ENCODE results near the gene GARNL3.

The GARNL3 gene

DNA sequence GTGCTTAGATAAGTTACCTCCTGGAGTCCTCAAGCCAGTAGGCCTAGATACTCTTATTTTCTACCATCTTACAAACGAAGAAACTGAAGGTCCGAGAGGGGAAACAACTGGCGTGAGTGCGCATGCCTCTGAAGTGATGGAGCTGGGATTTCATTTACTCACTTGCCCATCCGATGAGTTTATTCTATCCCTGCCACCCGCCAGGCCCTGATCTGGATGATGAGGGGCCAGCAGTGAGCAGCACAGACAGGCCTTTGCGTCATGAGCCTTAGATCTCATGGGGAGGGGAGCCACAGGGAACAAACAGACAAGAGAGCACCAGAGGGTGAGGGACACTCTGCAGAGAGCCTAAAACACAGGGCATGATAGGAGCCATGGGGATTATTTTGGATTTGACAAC, 98.3 kb downstream of the GARNL3 start:
- Histone ChIP-seq H3K4me3 (ENCODE audit: low read depth, low read length) (no peak overlapping the region), H3K27ac (no peak overlapping the region), H3K4me2 (ENCODE audit: low read length) (no peak overlapping the region), H3K4me1 (no peaks in the 10 kb centered on the region), H3K9ac (no peak overlapping the region), H2AFZ (no peak overlapping the region), H3K9me3 (ENCODE audit: control insufficient read depth, low read length) (no peaks in the 10 kb centered on the region), H3K79me2 (no peaks in the 10 kb centered on the region), H3K27me3 (ENCODE audit: control insufficient read depth, insufficient read depth, low read length) (no peaks in the 10 kb centered on the region), H3K36me3 (ENCODE audit: control insufficient read depth, insufficient read depth, low read length) (no peaks in the 10 kb centered on the region)
- TF ChIP-seq, protein P1, sequence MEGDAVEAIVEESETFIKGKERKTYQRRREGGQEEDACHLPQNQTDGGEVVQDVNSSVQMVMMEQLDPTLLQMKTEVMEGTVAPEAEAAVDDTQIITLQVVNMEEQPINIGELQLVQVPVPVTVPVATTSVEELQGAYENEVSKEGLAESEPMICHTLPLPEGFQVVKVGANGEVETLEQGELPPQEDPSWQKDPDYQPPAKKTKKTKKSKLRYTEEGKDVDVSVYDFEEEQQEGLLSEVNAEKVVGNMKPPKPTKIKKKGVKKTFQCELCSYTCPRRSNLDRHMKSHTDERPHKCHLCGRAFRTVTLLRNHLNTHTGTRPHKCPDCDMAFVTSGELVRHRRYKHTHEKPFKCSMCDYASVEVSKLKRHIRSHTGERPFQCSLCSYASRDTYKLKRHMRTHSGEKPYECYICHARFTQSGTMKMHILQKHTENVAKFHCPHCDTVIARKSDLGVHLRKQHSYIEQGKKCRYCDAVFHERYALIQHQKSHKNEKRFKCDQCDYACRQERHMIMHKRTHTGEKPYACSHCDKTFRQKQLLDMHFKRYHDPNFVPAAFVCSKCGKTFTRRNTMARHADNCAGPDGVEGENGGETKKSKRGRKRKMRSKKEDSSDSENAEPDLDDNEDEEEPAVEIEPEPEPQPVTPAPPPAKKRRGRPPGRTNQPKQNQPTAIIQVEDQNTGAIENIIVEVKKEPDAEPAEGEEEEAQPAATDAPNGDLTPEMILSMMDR (IDR thresholded peaks at IDR 0.05), result no peak

DNA sequence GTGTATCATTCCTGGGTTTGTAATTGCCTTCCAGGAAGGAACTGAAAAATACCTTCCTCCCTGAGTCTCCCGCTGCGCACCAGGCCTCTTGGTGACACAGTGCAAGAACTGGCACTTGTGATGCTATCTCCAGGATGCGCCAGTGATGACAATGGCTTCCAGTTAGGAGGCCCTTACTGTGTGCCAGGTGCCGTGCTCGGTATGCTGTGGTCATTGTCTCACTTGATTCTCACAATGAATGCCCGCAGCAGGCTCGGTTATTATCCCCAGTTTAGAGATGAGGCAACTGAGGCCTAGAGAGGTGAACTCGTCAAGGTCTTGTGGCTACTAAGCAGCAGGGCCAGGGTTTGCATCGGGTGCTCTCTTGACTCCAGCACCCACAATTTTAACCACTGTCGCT, 100.9 kb downstream of the GARNL3 start:
- H3K27ac ChIP-seq, result no peak overlapping the region
- H3K4me1 ChIP-seq, result no peaks in the 10 kb centered on the region
- no peak overlapping the region for H3K4me3 ChIP-seq (ENCODE audit: low read depth, low read length)
- H3K27me3 ChIP-seq (ENCODE audit: control insufficient read depth, insufficient read depth, low read length), result no peaks in the 10 kb centered on the region
- no peaks in the 10 kb centered on the region for H3K9me3 ChIP-seq (ENCODE audit: control insufficient read depth, low read length)
- H3K9ac ChIP-seq, result no peak overlapping the region
- H3K79me2 ChIP-seq, result no peaks in the 10 kb centered on the region
- H2AFZ ChIP-seq, result no peak overlapping the region
- no peaks in the 10 kb centered on the region for H3K36me3 ChIP-seq (ENCODE audit: control insufficient read depth, insufficient read depth, low read length)
- TF ChIP-seq, protein P1 (IDR thresholded peaks at IDR 0.05), result no peak
- no peak overlapping the region for H3K4me2 ChIP-seq (ENCODE audit: low read length)

DNA sequence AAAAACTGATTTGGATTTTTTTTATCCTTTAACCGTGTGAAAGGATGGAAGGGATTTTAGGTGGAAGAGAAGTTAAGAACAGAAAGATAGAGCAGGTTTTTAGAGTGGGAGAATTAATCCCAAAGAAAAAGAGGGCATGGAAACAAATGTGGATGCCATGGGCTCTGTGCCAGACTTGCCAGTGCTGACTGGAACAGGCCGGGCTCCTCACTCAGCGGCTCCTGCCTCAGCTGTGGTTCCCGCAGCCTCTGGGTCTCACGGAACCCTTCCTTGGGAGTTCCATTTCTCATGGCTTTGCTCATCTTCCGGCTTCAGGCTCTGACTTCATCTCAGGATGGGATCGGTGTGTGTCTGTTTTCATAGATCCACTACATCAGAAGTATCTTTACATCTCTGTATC, 102.0 kb downstream of the GARNL3 start:
- no peak overlapping the region for H3K4me3 ChIP-seq (ENCODE audit: low read depth, low read length)
- TF ChIP-seq, protein P1 (IDR thresholded peaks at IDR 0.05), result no peak
- H3K36me3 ChIP-seq (ENCODE audit: control insufficient read depth, insufficient read depth, low read length), result no peaks in the 10 kb centered on the region
- H2AFZ ChIP-seq, result no peak overlapping the region
- H3K9ac ChIP-seq, result no peak overlapping the region
- H3K27me3 ChIP-seq (ENCODE audit: control insufficient read depth, insufficient read depth, low read length), result no peaks in the 10 kb centered on the region
- H3K4me2 ChIP-seq (ENCODE audit: low read length), result no peak overlapping the region
- H3K27ac ChIP-seq, result no peak overlapping the region
- H3K4me1 ChIP-seq, result no peaks in the 10 kb centered on the region
- H3K79me2 ChIP-seq, result no peaks in the 10 kb centered on the region
- H3K9me3 ChIP-seq (ENCODE audit: control insufficient read depth, low read length), result no peaks in the 10 kb centered on the region

DNA sequence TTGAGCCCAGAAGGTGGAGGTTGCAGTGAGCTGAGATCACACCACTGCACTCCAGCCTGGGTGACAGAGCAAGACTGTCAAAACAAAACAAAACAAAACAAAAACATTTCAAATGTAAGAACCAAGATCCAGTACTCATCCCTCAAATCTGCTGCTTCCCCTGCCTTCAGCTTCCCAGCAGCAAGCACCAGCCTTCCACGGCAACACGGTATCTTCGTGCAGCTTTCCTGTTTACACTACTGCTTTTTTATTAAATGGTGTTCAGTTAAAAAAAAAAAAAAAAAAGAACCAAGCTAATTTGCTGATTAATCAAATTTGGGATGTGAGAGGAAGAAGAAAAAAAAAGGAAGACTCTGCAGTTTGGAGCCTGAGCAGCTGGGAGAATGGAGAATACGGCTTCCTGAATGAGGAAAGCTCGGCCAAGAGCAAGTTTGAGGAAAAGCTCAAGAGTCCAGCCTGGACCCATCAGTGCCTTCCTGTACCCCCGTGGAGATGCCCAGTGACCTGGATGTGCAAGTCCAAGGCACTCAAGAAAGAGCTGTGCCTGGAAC, 104.4 kb downstream of the GARNL3 start:
- H3K4me1 ChIP-seq, result no peaks in the 10 kb centered on the region

DNA sequence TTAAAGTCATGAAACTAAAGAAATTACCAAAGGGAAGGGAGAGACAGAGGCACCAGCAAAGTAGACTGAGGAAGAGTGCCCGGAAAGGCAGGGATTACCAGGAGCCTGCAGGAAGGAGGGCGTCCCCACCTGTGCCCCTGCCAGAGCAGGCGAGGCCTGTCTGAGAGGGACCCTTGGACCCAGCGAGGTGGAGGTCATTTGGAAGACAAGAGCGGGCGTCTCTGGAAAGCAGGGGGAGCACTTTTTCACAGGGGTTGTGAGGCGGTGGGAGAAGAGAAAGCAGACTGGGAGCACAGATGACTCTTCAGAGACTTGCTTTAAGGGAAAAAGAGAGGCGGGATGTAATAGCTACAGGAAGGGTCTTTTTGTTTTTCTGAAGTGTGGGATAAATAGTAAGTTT, 104.9 kb downstream of the GARNL3 start:
- Histone ChIP-seq H3K4me2 (ENCODE audit: low read length) (no peak overlapping the region), H3K4me1 (no peaks in the 10 kb centered on the region), H3K27ac (no peak overlapping the region), H3K4me3 (ENCODE audit: low read depth, low read length) (no peak overlapping the region), H3K36me3 (ENCODE audit: control insufficient read depth, insufficient read depth, low read length) (no peaks in the 10 kb centered on the region), H2AFZ (no peak overlapping the region), H3K79me2 (no peaks in the 10 kb centered on the region), H3K9ac (no peak overlapping the region), H3K9me3 (ENCODE audit: control insufficient read depth, low read length) (no peaks in the 10 kb centered on the region), H3K27me3 (ENCODE audit: control insufficient read depth, insufficient read depth, low read length) (no peaks in the 10 kb centered on the region)
- TF ChIP-seq, protein P1 (IDR thresholded peaks at IDR 0.05), result no peak

More for the DNA sequence above, 104.4 kb downstream of the GARNL3 start:
- no peaks in the 10 kb centered on the region for H3K9me3 ChIP-seq (ENCODE audit: control insufficient read depth, low read length)
- no peak overlapping the region for H3K9ac ChIP-seq
- H3K27ac ChIP-seq, result no peak overlapping the region
- H3K36me3 ChIP-seq (ENCODE audit: control insufficient read depth, insufficient read depth, low read length), result no peaks in the 10 kb centered on the region
- no peaks in the 10 kb centered on the region for H3K27me3 ChIP-seq (ENCODE audit: control insufficient read depth, insufficient read depth, low read length)
- TF ChIP-seq, protein P1 (IDR thresholded peaks at IDR 0.05), result no peak
- no peaks in the 10 kb centered on the region for H3K79me2 ChIP-seq
- H3K4me2 ChIP-seq (ENCODE audit: low read length), result no peak overlapping the region
- no peak overlapping the region for H2AFZ ChIP-seq
- no peak overlapping the region for H3K4me3 ChIP-seq (ENCODE audit: low read depth, low read length)

Measured in parathyroid adenoma (tissue), 2 donors.